Measurements from ENCODE around the gene FAXDC2.

The FAXDC2 gene

DNA sequence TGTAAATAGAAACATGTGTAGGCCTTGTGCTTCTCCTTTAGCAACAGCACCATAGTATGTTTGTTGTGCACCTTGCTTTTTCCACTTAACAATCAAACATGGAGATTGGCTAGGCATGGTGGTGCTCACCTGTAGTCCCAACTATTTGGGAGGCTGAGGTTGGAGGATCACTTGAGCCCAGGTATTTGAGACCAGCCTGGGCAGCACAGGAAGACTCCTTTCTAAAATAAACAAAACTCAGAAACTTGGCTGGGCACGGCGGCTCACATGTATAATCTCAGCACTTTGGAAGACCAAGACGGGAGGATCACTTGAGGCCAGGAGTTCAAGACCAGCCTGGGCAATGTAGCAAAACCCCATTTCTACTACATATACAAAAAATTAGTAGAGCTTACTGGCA is 948 bp upstream of the FAXDC2 start (continued):
- TF ChIP-seq, protein P1, sequence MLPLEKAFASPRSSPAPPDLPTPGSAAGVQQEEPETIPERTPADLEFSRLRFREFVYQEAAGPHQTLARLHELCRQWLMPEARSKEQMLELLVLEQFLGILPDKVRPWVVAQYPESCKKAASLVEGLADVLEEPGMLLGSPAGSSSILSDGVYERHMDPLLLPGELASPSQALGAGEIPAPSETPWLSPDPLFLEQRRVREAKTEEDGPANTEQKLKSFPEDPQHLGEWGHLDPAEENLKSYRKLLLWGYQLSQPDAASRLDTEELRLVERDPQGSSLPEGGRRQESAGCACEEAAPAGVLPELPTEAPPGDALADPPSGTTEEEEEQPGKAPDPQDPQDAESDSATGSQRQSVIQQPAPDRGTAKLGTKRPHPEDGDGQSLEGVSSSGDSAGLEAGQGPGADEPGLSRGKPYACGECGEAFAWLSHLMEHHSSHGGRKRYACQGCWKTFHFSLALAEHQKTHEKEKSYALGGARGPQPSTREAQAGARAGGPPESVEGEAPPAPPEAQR (tag by site-specific recombination; IDR thresholded peaks at IDR 0.05), result no peak
- TF ChIP-seq ZNF394 (tag by site-specific recombination; IDR thresholded peaks at IDR 0.05; ENCODE audit: borderline replicate concordance) (no peak), ZNF776 (tag by site-specific recombination; IDR thresholded peaks at IDR 0.05; ENCODE audit: borderline replicate concordance) (no peak), ZNF324 (tag by site-specific recombination; IDR thresholded peaks at IDR 0.05) (no peak), MZF1 (tag by site-specific recombination; IDR thresholded peaks at IDR 0.05; ENCODE audit: borderline replicate concordance) (no peak)

DNA sequence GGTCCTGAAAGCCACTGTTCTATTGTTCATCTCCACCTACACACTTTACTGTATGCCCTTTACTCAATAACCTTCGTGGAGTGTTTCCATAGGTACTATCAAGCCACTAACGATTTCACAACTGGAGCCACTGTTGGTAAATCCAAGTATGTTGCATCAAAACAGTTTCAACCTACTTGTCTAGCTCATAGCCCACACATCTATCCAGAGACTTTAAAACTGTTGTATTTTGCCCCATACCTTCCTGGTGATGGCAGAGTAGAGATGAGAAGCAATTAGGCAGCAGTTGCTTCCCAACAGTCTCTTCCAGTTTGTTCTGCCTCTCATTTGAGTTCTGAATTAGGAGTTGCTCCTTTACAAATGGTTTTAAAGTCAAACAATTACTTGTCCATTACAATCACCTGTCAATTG is 607 bp downstream of the FAXDC2 start:
- H3K4me3 ChIP-seq (ENCODE audit: low read depth, low read length), result no peak overlapping the region
- ChIA-PET POLR2A (interaction anchor here (0.9 to 1.4 kb wide), 2 partner anchors 14 to 18 kb away, joined by 3 to 4 read pairs; no protein-coding TSS in a partner anchor), CTCF (interaction anchor here (0.6 to 0.7 kb wide), 2 partner anchors 27 to 60 kb away, joined by 3 to 6 read pairs; no protein-coding TSS in a partner anchor)

DNA sequence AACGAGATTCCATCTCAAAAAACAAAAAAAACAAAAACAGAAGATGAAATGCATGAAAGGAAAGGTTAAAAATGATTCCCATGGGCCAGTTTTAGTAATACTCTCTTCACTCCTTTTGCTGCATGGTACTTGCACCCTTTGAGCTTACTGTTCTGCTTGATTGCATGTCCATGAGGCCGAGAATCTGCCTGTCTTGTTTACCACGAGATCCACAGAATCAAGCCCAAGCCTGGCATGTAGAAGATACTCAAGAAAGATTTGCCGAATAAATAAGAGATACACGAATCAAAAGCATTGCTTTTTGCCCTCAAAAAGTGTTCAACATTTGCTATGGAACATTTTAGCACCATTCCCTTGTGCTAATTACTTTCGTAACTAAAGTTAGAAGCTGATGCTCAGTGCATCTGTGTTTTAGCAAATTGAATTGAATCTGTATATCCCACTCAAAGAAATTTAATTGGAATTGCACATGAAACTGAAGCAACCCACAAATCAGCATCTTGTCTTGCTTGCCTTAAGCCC is 1.1 kb downstream of the FAXDC2 start:
- no peak overlapping the region for H3K4me3 ChIP-seq (ENCODE audit: low read depth, low read length)

More for the DNA sequence above, 607 bp downstream of the FAXDC2 start:
- Histone ChIP-seq H3K4me1 (ENCODE audit: control insufficient read depth, insufficient read depth, low read length) (peaks cover 4% of the 10 kb centered on the region; the same call in 1 of the 2 replicates), H3K27ac (ENCODE audit: extremely low read depth, low read depth, low read length) (no peak overlapping the region), H3K36me3 (ENCODE audit: control insufficient read depth in 2 of 2, insufficient read depth in 1 of 2, low read length in 2 of 2) (no peaks in the 10 kb centered on the region; a peak in 1 of 3 replicates), H3K9me3 (ENCODE audit: control insufficient read depth, insufficient read depth, low read depth, low read length) (no peaks in the 10 kb centered on the region)
- TF ChIP-seq MEIS1 (CRISPR knock-in tag; IDR thresholded peaks at IDR 0.05; ENCODE audit: borderline replicate concordance), result no peak
- peak; percentile 31; the same call in 1 of the 2 replicates for TF ChIP-seq EGR2 (tag by site-specific recombination; IDR thresholded peaks at IDR 0.05; ENCODE audit: low read depth)
- peak; percentile 61 for TF ChIP-seq ZFHX2 (tag by site-specific recombination; conservative IDR thresholded peaks at IDR 0.05)

DNA sequence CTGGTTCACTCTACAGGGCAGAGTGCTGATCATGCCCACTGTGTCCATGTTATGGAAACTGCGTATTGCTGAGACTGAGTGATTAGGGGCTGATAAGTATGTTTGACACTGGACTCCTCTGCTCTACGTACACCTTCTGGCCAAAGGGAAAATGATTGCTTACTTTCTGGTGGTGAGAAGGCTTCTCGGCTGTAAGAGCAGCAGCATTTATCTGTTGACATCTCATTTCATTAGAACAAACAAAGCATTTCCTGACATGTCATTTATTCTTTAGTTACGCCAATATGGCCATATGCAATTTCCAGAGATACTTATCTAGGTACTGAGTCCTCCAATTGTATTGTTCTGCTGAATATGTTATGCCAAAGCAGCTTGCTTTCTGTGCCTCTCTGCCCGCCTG is 5.6 kb downstream of the FAXDC2 start:
- no peak overlapping the region for H3K4me3 ChIP-seq (ENCODE audit: low read depth, low read length)
- H3K36me3 ChIP-seq (ENCODE audit: control insufficient read depth in 2 of 2, insufficient read depth in 1 of 2, low read length in 2 of 2), result no peaks in the 10 kb centered on the region; a peak in 1 of 3 replicates
- CTCF ChIA-PET, result interaction anchor here (0.6 to 0.8 kb wide), 3 partner anchors 122 to 291 kb away, joined by 3 to 4 read pairs (median 3); no protein-coding TSS in a partner anchor
- POLR2A ChIA-PET, result interaction anchor here (0.7 to 1.8 kb wide), 2 partner anchors 10 to 14 kb away, joined by 3 to 4 read pairs; partner anchors contain the start of gene CNOT8
- H3K9me3 ChIP-seq (ENCODE audit: control insufficient read depth, insufficient read depth, low read depth, low read length), result no peaks in the 10 kb centered on the region
- H3K4me1 ChIP-seq (ENCODE audit: control insufficient read depth, insufficient read depth, low read length), result peaks cover 3% of the 10 kb centered on the region; the same call in 1 of the 2 replicates
- no peak overlapping the region for H3K27ac ChIP-seq (ENCODE audit: extremely low read depth, low read depth, low read length)
- peak; percentile 20; the same call in 1 of the 2 replicates for TF ChIP-seq FEZF1 (tag by site-specific recombination; IDR thresholded peaks at IDR 0.05)
- TF ChIP-seq ZNF112 (tag by site-specific recombination; IDR thresholded peaks at IDR 0.05), result no peak
- TF ChIP-seq ZNF292 (tag by site-specific recombination; IDR thresholded peaks at IDR 0.05; ENCODE audit: borderline replicate concordance, low read depth), result no peak

More for the DNA sequence above, 1.1 kb downstream of the FAXDC2 start:
- Histone ChIP-seq H3K9me3 (ENCODE audit: control insufficient read depth, insufficient read depth, low read depth, low read length) (no peaks in the 10 kb centered on the region), H3K27ac (ENCODE audit: extremely low read depth, low read depth, low read length) (no peak overlapping the region), H3K36me3 (ENCODE audit: control insufficient read depth in 2 of 2, insufficient read depth in 1 of 2, low read length in 2 of 2) (no peaks in the 10 kb centered on the region; a peak in 1 of 3 replicates), H3K4me1 (ENCODE audit: control insufficient read depth, insufficient read depth, low read length) (peaks cover 7% of the 10 kb centered on the region; the same call in 1 of the 2 replicates)
- ChIA-PET POLR2A (interaction anchor here (0.9 kb wide), 1 partner anchor 14 kb away, joined by 3 read pairs; no protein-coding TSS in a partner anchor), CTCF (interaction anchor here (0.6 to 1.0 kb wide), 3 partner anchors 20 to 199 kb away, joined by 3 read pairs; no protein-coding TSS in a partner anchor)
- no peak for TF ChIP-seq ZNF610 (tag by site-specific recombination; IDR thresholded peaks at IDR 0.05; ENCODE audit: borderline replicate concordance)
- peak; percentile 52; the same call in 1 of the 2 replicates for TF ChIP-seq ZNF600 (tag by site-specific recombination; IDR thresholded peaks at IDR 0.05)
- TF ChIP-seq GLIS2 (tag by site-specific recombination; IDR thresholded peaks at IDR 0.05), result no peak

Measured in HEK293 (cell line).